HPDE6-E6E7 (cell line): ENCODE measurements around the gene FN3K.

Experiments
- DNase-seq: peaks from one replicate; pipeline ENCODE4 v3.0.0; 2011; ENCODE audit warnings: missing footprints; ENCODE audit errors: extremely low spot score

Gene FN3K

DNA sequence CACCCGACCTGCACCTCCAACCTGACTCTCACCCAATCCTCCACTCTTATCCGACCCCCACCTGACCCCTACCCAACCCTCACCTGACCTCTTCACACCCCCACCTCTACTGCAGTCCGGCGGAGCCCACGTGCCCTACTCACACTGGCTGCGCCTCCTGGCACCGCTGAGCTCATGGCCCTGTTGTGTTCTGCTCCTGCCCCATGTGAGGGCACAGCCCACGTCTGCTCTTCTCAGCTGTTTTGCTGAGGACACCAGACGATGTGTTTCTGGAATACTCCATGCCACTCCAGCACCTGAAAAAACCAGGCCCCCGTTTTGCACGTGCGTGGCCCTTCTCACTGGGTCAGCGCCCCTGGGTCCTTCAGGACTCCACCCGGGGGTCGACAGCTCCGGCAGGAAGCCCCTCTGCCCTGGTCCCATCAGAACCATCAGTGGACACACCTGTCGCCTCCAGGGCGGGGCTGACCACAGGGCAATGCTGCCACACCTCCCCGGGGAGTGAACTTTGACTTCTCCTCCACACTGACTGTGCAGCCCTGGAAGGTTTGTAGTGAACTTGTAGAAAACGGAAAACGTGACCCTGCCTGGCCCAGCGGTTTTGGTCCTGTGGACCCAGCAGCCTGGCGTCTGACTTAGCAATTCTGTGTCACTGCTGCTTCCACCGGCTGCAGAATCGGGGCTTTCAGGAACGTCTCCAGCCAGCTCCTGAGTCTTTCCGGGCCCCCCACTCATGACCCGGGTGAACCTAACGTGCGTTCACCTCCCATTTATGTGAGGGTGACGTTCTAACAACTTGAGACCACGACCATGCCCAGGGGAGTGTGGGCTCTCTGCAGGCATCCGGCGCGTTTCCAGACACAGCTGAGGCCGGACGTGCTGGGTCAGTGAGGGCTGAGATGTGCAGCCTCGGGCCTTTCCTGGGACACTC lies 31.2 kb upstream of the FN3K start:
- DNase-seq, result no peak

DNA sequence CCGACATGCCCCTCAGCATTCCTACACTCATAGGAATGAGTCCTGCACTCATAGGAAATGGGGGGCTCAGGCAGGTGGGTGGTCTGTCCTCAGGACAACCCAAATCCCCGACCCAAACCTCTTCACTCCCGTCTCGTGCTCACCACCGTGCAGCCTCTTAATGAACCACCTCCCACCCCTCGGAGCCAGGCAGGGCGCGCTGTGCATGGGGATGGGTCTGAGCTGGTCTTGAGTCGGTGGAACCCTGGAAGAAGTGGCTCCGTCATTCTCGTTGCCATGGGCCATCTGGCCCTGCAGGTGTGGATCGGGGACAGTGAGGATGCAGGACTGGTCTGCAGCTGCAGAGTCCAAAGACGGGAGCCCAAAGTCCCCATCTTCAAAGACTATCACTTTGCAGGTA lies 30.5 kb upstream of the FN3K start:
- DNase-seq, result no peak

GRCh38 chr17:82705756-82706155 lies 29.7 kb upstream of the FN3K start:
- DNase-seq, result no peak

DNA sequence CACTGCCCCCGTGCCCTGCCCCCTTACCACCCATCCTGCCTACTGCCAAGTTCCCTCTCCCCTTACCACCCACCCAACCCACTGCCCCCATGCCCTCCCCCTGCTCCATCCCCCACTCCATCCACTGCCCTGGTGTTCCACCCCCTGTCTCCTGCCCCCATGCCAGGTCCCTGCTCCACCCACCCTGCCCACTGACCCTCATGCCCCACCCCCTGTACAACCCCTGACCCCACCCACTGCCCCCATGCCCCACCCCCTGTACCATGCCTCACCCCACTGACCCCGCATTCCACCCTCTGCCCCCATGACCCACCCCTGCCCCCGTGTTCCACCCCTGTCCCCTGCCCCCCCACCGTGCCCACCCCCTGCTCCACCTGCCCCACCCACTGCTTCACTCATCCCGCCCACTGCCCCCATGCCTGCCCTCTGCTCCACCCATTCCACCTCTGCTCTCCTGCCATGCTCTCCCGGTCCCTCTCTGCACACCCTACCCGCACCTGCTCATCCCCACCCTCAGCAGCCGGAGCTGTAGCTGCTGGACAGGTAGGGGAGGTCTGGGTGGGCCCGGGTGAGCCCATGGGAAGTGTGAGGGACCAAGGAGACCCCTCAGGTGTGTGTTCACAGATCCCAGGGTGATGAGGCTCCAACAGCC lies 26.3 kb upstream of the FN3K start:
- no peak for DNase-seq

DNA sequence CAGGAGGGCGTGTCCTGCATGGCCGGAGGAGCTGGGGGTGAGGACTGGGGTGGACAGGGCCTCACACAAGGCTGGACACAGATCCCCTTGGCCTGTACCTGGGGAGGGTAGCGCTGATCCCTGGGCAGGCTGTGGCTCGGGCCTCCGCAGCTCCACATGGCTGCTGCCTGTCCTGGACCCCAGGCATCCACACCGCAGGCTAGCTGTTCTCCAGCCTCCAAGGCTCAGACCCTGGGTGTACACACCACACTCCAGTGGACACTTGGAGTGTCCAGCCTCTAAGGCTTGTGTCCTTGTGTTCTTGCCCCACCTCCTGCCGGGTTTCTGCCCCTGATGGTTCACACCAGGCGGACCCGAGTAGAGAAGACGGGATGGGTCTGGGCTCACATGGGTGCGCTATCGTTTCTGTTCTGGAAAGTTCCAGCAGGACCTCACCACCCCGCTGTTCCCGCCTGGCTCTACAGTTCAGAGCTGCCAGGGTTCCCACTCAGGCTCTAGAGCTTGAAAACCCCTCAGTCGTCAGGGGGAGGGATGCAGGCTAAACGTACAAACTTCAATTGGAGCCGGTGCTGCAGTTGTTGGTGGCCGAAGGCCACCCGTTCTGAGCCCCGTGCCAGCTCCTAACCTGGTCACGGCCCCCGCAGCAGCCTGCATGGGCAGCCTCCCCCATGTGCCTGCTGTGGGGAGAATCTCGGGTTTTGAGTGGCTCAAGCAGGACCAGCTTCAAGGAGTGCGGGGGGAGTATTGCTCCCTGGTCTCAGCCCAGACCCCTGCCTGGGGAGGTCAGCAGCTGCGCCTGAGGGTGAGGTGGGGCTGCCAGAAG lies 25.5 kb upstream of the FN3K start:
- no peak for DNase-seq

- no peak for DNase-seq
Measured at GRCh38 chr17:82710499-82711232, 24.7 kb upstream of the FN3K start.

- no peak for DNase-seq
Measured at GRCh38 chr17:82713071-82713723, 22.2 kb upstream of the FN3K start.

- DNase-seq, result peak; percentile 96
Measured at GRCh38 chr17:82716203-82717010, 19.0 kb upstream of the FN3K start, which contains the start of gene FN3KRP. TSS of gene FN3KRP (plus strand) at chr17:82716706. CDS start at chr17:82716756, 50 bp downstream.

- no peak for DNase-seq
Measured at GRCh38 chr17:82718986-82719685, 16.3 kb upstream of the FN3K start.

DNA sequence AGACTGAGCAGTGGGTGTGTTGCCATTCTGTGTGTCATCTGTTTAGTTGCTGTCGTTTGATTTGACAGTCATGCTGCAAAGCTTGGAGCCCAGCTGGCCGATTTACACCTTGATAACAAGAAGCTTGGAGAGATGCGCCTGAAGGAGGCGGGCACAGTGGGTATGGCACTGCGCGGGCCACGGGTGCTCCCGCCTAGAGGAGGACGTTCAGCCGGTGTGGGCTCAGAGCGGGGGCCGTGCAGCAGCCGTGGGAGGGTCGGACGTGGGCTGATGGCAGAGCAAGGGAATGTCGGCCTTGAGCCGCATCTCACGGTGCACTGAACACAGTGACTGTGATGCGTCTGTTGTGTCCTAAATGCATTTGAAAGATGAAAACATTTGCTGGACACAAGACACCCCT lies 15.2 kb upstream of the FN3K start:
- DNase-seq, result no peak

DNA sequence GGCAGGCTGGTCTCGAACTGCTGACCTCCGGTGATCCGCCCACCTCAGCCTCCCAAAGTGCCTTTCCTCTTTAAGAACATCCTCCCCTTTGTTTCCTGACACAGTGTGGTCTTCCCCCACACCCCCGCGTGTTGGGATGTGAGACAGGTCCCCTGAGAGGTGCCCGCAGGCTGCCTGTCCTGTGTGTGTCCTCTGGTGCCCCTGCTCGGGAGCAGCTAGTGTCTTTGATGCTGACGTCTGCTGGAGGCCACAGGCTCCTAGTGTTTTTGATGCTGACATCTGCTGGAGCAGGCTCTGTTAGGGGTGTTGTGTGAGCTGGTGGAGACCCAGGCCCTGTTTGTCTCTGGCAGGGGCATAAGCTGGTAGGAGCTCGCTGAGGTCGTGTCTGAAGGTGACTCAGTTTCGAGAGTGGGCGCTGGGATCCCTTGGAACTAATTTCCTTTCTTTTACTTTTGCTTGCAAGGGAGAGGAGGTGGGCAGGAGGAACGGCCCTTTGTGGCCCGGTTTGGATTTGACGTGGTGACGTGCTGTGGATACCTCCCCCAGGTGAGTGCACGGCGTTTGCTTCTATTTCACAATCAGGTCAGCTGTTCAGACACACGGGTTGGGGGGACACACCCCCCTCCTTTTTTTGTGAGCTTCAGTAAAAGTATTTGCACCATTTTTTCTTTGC lies 12.9 kb upstream of the FN3K start:
- no peak for DNase-seq

GRCh38 chr17:82723169-82723807 lies 12.1 kb upstream of the FN3K start:
- no peak for DNase-seq

GRCh38 chr17:82726427-82726826 lies 9.0 kb upstream of the FN3K start:
- DNase-seq, result no peak

DNA sequence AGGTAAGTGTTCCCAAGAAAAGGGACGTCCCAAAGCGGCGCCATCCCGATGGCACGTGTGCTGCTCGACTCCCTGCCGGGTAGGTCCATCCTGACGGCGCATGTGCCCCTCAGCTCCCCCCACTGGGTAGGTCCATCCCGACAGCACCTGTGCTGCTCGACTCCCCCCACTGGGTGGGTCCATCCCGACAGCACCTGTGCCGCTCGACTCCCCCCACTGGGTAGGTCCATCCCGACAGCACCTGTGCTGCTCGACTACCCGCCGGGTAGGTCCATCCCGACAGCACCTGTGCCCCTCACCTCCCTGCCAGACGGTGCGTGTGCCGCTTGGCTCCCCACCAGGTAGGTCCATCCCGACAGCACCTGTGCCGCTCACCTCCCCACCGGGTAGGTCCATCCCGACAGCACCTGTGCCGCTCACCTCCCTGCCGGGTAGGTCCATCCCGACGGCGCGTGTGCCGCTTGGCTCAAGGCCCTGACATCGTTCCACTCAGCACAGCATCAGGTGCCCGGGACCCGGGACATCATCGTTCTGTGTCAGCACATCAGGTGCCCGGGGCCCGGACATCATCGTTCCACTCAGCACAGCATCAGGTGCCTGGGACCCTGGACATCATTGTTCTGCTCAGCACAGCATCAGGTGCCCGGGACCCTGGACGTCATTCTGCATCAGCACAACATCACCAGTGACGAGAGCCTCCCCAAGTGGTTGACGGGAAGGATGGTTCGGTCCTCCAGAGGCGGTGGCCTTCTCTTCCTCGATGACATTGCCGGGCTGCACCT lies 5.7 kb upstream of the FN3K start:
- no peak for DNase-seq

DNA sequence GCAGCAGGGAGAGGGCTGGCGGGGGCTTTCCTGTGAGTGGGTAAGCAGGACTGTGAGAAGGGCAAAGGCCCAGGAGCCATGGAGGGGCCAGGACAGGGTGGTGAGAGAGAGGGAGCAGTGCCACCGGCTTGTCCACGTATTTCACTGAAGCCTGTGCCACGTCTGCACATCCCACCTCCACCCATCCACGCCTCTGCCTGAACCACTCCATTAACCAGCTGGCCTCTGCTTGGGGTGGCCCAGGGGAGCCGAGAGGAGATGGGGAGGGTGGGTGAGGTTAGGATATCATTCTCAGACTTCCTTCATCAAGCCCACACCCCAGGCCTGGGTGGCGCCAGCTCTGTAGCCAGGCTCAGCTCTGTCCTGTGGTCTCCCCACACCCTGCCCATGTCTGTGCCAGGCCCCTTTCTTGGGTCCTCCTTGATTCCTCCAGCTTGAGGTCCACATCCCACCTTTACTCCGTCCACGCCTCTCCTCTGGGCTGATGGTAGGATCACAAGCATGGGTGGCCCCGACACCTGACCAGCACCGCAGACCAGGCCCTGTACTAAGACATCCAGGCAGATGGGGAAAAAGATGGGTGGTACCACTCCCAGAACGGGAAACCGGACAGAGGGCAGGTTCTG lies 3.2 kb upstream of the FN3K start:
- no peak for DNase-seq

- DNase-seq, result no peak
Measured at GRCh38 chr17:82736511-82737185, 1.2 kb downstream of the FN3K start.
